HG03442 (cell line): ENCODE data around the gene COL26A1.
"Not testable (repeated sequence)": the region's sequence is repeated elsewhere in the genome, so short reads cannot be mapped to it uniquely, and the experiment has no call there.

ENCODE experiments used
- ATAC-seq: cut with Tn5 transposase; IDR thresholded peaks from one replicate; pipeline ENCODE4 v1.9.1; 2021; ENCODE audit warnings: mild to moderate bottlenecking, moderate library complexity; ENCODE audit not compliant: unreplicated experiment

The COL26A1 gene

GRCh38 chr7:101490439-101490838, 127.8 kb downstream of the COL26A1 start:
- not testable (repeated sequence) for ATAC-seq

- ATAC-seq: not testable (repeated sequence)
Observed at GRCh38 chr7:101491442-101491841, 128.8 kb downstream of the COL26A1 start.

GRCh38 chr7:101494602-101495329, 132.1 kb downstream of the COL26A1 start:
- ATAC-seq: no peak

- no peak for ATAC-seq
Observed at GRCh38 chr7:101496017-101496416, 133.3 kb downstream of the COL26A1 start.

- ATAC-seq: no peak
Observed at GRCh38 chr7:101501351-101501750, 138.7 kb downstream of the COL26A1 start.

GRCh38 chr7:101502466-101503098, 139.9 kb downstream of the COL26A1 start:
- ATAC-seq: no peak

GRCh38 chr7:101505510-101505909, 142.8 kb downstream of the COL26A1 start:
- ATAC-seq: not testable (repeated sequence)

- no peak for ATAC-seq
Observed at GRCh38 chr7:101506531-101506930, 143.9 kb downstream of the COL26A1 start.

GRCh38 chr7:101507327-101507726, 144.7 kb downstream of the COL26A1 start:
- ATAC-seq: no peak

- ATAC-seq: no peak
Observed at GRCh38 chr7:101507791-101508252, 145.1 kb downstream of the COL26A1 start.

GRCh38 chr7:101510297-101510696, 147.6 kb downstream of the COL26A1 start:
- no peak for ATAC-seq

GRCh38 chr7:101511965-101512364, 149.3 kb downstream of the COL26A1 start:
- ATAC-seq: no peak

GRCh38 chr7:101516851-101517250, 154.2 kb downstream of the COL26A1 start:
- no peak for ATAC-seq

- ATAC-seq: no peak
Observed at GRCh38 chr7:101517304-101517703, 154.6 kb downstream of the COL26A1 start.

GRCh38 chr7:101518336-101518735, 155.7 kb downstream of the COL26A1 start:
- no peak for ATAC-seq

GRCh38 chr7:101519324-101520023, 156.8 kb downstream of the COL26A1 start:
- no peak for ATAC-seq

GRCh38 chr7:101521430-101521925, 158.8 kb downstream of the COL26A1 start:
- ATAC-seq: no peak

GRCh38 chr7:101522021-101522420, 159.3 kb downstream of the COL26A1 start:
- ATAC-seq: no peak

GRCh38 chr7:101527844-101528667, 165.4 kb downstream of the COL26A1 start:
- ATAC-seq: no peak

- ATAC-seq: no peak
Observed at GRCh38 chr7:101529560-101529959, 166.9 kb downstream of the COL26A1 start.
